ENCODE results near the gene NDST1.

Gene NDST1

DNA sequence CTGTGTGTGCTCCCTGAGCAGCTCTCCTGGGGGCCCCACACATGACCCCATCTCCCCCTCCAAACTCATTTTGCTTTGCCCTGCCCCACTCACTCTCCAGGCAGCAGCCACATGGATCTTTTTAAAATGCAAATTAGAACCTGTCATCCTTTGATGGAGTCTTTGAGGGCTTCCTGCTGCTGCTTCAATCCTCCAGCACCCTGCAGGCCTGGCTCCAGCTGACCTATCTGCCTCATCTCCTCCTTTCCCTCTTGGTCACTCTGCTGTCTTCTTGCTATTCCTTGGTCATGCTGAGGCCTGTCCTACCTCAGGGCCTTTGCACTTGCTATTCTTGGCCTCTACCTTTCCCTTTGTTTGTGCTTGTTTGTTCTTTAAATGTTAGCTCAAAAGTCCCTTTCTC is 17.9 kb downstream of the NDST1 start:
- no peak for DNase-seq

DNA sequence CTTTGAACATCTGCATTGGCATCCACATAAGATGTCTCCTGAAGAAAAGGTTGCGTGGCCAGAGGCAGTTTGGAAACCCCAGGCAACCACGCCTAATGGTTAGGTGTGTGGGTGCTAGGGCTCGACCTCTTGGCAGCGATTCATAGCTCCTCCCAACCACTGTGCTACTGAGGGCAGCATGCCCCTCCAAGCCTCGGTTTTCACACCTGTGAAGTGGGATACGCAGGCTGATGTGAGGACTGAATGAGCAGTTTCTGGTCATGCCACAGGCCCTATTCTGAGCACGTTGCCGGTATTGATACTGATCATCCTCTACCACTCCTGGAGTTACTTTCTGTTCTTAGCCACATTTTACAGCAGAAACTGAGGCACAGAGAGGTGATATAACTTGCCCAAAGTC is 19.1 kb downstream of the NDST1 start:
- no peak for DNase-seq

DNA sequence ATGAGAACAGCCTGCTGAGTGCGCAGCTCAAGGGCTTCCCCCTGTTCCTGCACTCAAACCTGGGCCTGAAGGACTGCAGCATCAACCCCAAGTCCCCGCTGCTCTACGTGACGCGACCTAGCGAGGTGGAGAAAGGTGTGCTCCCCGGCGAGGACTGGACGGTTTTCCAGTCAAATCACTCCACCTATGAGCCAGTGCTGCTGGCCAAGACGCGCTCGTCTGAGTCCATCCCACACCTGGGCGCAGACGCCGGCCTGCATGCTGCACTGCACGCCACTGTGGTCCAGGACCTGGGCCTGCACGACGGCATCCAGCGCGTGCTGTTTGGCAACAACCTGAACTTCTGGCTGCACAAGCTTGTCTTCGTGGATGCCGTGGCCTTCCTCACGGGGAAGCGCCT is 19.9 kb downstream of the NDST1 start:
- no peak for DNase-seq

DNA sequence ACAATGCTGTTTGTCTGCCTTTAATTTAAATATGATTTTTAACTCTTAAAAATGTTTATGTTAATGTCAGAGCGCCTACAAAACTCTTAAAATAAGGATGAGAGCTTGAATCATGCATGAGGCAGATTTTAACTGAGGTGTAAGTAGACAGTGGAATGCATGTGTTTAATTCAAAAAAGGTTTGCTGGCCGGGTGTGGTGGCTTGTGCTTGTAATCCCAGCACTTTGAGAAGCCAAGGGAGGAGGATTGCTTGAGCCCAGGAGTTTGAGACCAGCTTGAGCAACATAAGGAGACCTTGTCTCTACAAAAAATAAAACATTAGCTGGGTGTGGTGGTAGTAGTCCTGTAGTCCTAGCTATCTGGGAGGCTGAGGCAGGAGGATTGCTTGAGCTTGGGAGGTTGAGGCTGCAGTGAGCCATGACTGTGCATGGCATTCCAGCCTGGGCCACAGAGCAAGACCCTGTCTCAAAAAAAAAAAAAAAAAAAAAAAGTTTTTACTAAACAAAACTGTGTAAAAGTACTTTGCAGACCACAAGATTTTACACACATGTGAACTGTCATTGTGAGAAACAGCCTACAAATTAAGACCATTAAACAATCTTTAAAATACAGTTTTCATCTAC is 21.1 kb downstream of the NDST1 start:
- no peak for DNase-seq

DNA sequence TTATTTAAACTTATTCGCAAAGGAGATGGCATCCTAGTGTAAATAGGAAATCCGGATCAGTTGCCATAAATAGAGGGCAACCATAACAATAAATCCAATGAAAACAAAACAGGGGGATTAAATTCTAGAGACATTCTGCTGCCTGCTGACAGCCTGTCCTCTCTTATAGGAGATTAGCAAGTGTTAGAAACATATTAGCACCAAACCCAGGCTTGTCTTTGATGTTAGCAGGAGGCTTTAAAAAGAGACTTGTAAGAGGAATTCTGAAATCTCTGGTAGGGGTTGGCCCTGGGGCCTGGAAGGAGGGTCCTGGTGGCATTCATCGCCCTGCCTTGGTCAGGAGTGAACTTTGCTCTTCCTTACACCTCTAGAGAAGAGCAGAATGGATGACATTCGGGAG is 21.6 kb downstream of the NDST1 start:
- no peak for DNase-seq

DNA sequence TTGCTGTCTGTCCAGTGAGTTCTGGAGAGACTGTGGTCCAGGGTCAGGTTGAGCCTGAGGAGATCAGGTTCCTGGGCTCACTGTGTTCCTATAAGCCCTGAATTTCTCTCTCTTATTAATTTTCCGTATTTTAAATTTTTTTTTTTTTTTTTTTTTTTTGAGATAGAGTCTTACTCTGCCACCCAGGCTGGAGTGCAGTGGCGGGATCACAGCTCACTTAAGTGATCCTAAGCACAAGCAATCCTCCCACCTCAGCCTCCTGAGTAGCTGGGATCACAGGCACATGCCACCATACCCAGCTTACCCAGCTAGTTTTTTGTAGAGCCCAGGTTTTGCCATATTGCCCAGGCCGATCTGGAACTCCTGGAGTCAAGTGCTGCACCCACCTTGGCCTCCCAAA is 22.5 kb downstream of the NDST1 start:
- no peak for DNase-seq

DNA sequence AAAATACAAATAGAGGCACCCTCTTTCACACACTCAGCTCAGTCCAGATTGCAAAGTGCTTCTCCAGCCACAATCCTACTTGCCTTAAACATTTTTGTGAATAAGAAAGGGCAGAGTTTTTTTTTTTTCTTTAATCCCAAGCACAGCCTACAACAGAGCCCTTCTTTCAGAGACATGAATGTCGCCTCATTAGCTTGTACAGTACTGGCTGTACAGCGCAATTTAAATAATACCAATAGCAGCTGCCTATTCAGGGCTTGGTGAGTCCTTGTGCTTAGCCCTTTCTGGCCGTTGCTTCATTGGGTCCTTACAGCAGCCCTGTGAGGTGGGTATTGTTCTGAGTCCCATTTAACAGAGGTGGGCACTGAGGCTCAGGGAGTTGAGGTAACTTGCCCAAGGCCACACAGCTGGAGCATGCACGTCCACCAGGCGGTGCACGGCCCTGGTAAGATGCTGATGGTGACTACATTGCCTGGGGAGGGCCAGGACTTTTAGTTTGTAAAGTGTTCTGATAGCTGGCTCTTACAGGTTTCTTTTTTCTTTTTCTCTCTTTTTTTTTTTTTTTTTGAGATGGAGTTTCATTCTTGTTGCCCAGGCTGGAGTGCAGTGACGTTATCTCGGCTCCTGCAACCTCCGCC is 23.1 kb downstream of the NDST1 start:
- no peak for DNase-seq

DNA sequence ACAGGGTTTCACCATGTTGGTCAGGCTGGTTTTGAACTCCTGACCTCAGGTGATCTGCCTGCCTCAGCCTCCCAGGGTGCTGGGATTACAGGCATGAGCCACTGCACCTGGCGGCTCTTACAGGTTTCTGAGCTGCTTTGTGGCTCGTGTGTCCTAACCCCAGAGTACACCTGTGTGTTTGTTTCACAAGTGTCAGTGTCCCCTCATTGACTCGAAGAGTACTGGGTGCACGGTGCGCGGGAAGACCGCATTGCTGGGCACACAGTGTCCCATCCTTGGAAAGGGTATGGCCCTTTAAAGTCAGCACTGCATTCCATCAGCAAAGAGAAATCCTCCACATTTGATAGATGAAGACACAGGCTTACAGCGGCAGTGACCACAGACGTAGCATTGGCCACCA is 23.8 kb downstream of the NDST1 start:
- no peak for DNase-seq

DNA sequence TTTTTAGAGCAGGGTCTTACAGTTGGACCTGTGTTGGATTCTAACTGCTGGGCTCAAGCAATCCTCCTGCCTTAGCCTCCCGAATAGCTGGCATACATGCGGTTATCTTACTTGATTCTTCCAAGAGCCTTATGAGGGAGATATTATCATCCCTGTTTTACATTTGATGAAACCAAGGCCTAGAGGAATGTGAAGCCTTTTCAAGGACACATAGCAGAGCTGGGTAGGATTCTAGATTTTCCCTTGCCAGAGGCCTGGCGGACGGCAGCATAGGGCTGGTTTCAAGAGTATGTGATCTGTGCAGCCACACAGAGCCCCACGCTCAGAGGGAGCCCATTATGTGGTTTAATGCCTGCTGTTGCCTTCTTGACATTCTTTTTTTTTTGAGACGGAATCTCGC is 24.2 kb downstream of the NDST1 start:
- no peak for DNase-seq

DNA sequence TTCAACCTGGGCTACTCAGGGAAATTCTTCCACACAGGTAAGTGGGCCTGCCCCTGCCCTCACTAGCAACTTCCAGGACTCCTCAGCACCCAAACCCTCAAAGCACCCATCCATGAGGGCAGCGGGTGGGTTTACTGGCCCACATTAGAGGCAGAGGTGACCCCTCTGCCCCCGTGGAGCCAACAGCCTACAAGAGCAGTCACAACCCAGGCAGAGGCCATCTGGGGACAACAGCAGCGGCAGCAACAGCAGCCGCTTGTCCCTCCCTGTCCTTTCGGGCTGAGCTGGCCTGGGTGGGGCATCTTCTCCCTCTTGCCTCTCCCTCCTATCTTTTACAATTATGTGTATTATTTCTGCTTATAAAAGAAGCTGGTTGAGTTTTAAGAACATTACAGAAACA is 25.1 kb downstream of the NDST1 start:
- DNase-seq = no peak

DNA sequence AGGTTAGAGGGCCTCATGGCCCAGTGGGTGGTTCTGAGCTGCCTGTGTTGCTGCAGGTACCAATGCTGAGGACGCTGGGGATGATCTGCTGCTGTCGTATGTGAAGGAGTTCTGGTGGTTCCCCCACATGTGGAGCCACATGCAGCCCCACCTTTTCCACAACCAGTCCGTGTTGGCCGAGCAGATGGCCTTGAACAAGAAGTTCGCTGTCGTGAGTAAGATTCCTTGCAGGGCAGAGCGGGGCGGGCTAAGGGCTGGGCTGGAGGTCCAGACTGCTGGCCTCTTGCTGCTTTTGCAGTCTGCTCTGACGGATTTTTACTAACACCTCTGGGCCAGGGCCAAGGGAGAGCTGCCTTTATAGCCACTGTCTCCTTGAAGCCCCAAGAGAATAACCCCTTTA is 26.9 kb downstream of the NDST1 start:
- no peak for DNase-seq

DNA sequence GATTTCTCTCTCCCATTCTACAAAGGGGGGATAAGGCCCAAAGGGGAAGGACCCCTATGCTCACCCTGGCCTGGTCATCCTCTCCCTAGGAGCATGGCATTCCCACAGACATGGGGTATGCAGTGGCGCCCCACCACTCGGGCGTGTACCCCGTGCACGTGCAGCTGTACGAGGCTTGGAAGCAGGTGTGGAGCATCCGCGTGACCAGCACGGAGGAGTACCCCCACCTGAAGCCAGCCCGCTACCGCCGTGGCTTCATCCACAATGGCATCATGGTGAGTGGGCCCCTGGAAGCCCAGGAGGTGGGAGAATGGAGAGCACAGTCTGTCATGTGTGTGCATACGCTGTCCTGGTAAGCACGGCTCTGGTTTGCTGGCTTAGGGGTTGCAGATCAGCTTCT is 27.7 kb downstream of the NDST1 start:
- DNase-seq = no peak

DNA sequence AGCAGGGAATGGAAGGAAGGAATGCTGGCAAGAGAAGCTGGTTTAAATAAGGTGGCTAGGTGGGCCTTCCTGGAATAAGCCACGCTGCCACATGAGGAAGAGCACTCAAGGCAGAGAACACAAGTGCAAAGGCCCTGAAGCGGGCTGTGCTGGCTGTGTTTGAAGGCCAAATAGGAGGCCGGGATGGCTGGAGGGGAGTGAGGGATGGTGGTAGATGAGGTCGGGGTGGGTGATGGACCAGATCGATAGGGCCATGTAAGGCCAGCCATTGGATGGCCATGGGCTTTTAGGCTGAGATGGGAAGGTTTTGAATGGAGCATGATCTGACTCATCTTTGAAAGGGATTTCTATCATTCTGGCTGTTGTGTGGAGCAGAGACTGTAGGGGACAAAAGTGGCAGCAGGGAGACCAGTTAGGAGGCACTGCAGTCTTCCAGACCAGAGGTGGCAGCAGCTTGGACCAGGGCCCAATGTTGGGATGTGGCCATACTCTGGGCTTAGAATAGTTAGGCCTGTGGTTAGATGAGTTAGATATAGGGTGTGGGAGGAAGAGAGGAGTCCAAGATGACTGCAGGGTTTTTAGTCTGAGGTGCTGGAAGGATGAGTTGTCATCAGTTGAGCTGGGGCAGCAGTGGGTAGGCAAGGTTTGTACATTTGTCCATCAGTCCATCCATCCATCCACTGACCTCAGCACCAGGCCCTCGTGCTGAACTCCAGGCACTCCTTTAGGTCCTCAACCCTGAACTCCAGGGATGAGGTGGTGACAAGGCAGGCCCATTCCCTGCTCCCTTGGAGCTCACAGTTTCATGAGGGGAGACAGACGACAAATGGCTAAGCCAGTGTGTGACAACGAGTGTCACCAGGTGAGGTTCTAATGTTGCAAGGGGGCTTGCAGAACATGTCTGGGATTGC is 30.3 kb downstream of the NDST1 start:
- DNase-seq = peak; percentile 40

DNA sequence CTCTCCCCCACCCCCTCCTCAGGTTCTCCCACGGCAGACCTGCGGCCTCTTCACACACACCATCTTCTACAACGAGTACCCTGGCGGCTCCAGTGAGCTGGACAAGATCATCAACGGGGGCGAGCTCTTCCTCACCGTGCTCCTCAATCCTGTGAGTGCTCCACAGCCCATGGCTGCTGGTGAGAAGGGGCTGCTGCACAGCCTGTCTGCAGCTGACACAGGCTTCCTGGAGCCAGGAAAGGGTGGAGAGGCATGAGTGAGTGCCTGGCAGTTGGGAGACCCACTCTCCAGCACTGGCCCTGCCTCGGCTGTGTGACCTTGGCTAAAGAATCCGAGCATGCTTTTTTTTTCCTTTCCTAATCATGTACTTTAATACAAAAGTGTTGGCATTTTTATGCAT is 31.3 kb downstream of the NDST1 start:
- no peak for DNase-seq

DNA sequence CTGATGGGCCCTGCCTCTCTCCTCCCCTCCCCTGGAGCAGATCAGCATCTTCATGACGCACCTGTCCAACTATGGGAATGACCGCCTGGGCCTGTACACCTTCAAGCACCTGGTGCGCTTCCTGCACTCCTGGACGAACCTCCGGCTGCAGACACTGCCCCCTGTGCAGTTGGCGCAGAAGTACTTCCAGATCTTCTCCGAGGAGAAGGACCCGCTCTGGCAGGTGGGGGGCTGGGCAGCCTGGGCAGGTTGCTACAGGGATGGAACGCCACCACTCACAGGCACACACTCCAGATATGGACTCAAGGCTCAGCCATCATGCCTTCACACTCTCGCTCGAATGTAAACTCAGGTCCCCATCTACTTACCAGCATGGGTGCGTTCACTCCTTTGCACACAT is 32.1 kb downstream of the NDST1 start:
- no peak for DNase-seq

DNA sequence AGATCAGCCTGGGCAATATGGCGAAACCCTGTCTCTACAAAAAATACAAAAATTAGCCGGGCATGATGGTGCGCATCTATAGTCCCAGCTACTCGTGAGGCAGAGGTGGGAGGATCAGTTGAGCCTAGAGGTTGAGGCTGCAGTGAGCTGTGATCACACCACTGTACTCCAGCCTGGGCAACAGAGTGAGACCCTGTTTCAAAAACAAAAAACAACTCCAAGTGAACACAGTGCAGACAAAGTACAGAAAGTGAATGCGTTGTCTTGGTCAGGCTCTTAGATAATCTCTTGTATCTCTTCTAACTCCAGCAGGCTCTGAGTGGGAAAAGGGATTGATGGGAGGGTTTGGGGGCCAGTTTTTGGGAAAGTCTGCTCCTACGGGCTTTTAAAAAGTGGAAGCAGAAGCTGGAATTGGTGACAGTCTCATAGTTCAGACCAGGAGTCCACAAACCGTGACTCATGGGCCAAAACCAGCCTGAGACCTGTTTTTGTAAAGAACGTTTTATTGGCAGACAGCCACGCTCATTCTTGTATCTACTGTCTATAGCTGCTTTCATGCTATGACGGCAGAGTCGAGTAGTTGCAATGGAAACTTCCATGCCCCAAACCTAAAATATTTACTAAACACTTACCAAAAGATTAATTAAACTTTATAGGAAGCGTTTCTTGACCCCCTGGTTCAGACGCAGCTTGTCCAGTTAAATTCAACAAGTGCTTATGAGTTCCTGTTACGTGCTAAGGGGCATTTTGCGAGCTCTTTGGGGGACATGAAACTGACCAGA is 32.9 kb downstream of the NDST1 start:
- DNase-seq = peak; percentile 93

DNA sequence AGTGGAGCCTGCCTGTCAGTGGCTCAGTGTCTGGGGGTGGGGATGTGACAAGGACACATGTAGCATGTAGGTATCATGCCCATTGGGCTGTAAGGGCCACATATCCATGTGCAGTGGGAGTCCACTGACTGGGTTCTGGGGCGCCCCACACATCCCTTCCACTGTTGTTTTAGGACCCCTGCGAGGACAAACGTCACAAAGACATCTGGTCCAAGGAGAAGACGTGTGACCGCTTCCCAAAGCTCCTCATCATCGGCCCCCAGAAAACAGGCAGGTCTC is 33.4 kb downstream of the NDST1 start:
- DNase-seq = no peak

DNA sequence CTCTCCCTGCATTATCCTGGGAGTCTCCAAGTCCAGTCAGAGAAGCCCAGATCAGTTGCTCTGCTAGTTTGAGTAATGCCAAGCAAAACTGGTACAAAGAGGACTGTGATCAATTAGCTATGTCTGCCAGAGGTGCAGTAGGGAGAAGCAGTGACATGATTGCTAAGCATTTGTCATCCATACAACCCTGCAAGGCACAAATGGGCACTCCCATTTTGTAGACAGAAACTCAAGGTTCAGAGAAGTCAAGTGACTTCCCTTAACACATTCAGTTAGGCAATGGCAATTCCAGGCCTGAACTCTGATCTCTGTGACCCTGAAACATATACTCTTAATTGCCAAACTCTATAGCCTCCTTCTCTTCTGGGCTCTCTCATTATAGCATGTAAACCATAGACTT is 34.0 kb downstream of the NDST1 start:
- DNase-seq = peak; percentile 18

DNA sequence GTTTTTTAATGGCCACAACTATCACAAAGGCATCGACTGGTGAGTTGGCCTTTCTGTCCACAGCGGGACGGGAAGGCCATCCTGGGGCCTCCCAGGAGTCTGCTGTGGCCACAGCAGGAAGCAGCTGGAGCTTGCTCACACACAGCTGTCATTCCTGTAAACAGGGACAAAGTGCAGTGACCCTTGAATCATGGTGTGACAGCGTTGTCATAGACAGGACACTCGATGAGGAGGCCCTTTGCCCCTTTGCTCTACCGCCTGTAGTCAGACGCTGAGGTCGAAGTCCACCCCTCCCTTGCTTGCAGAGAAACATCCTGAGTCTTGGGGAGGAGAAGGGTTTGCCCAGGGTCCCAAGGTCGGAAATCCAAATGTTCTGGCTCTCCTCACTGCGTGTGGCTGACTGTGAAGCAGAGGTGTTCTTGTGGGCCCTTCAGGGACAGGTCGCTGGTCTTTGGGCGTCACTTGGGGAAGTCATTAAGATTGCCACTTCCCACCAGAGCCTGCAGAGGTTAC is 35.1 kb downstream of the NDST1 start:
- DNase-seq = no peak

DNA sequence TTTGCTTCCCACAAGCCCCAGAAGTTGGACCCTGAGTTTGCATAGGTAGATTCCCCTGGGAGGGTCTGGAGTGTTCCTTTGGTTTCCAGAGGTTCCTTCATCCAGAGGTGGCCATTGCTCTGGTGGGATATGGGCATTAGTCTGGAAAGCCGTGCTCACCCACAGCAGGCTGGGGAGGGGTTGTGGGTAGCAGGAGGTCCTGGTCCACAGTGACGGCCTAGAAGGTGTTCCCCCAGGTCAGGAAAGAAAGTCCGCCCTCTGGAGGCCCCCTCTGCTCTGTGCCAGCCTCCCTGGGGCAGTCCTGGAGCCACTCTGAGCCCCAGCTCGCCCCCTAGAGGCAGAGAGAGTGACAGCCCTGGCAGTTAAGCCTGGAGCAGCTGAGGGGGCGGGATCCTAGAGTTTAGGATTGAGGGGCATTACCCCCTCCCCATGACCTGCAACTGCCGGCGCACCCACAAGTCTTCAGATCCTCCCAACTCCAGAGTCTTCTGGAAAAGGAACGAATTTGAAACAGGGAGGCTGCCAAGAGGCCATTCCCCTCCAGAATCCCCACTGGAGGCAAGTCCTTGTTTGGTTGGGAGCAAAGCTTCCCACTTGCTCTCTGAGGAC is 36.8 kb downstream of the NDST1 start:
- peak; percentile 45 for DNase-seq

DNA sequence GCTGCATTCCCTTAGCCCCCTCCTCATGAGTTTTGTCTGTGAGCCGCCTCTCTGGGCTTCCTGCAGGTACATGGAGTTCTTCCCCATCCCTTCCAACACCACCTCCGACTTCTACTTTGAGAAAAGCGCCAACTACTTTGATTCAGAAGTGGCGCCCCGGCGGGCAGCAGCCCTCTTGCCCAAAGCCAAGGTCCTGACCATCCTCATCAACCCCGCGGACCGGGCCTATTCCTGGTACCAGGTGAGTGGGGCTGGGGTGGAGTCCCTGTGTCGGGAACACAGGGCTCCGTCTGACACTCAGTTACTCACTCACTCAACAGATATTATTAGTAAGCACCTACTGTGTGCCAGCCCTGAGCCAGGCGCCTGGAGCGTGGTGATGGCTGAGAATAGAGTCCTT is 37.3 kb downstream of the NDST1 start:
- DNase-seq = no peak

DNA sequence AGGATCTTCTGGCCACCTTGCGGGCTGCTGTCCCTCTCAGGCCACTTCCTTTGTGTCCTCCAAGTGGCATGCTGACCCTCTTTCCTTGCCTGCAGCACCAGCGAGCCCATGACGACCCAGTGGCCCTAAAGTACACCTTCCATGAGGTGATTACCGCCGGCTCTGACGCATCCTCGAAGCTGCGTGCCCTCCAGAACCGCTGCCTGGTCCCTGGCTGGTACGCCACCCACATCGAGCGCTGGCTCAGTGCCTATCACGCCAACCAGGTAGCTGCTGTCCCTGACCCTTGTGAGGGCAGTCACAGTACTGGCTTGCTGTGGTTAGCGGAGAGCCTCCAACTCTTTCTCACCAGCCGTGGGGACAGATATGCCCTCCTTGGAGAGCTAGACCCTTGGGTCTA is 40.2 kb downstream of the NDST1 start:
- no peak for DNase-seq

DNA sequence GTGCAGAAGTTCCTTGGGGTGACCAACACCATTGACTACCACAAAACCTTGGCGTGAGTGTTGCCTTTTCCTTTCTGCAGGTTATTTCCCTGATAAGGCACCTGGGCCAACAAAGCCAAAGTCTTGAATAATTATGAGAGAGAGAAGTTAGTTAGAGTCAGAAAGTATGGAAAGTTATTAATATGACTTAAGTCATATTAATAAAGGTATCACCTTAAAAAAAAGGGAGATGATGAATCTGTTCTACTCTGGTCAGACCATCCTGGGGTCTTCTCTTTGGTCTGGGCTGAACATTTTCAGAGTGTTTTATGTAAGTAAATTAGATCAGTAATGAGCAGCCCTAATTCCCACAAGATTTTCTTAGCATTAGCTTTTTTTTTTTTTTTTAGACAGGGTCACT is 41.8 kb downstream of the NDST1 start:
- DNase-seq = no peak

All from HCEC 1CT (cell line).